ENCODE data around the gene STRIP2. TPM values are rescaled to one million over a fixed set of nuclear protein-coding genes. Genes with fewer than 3 reads are reported as not detected.
A peak's percentile ranks its signal among the peaks of the same experiment; 100 is the strongest.

STRIP2 gene
- 9.5 to 18.6 TPM (median 12.5 TPM) in 3 replicates for polyA plus RNA-seq
- 13.9 TPM for polyA plus RNA-seq (2011; ENCODE audit: low read depth)
- polyA plus RNA-seq (2011; cell fraction: cytosol; rRNA removed): 6.5 and 7.7 TPM in 2 replicates
- 21.2 and 24.3 TPM in 2 replicates for polyA plus RNA-seq (2011; cell fraction: nucleus; rRNA removed)
- 6.2 and 8.0 TPM in 2 replicates for polyA plus RNA-seq (2012; ENCODE audit: low replicate concordance)
- polyA minus RNA-seq: 13.1 to 30.0 TPM (median 18.0 TPM) in 3 replicates
- polyA minus RNA-seq (2011; cell fraction: cytosol; rRNA and poly(A)+ RNA removed): 14.2 TPM
- 11.6 and 24.7 TPM in 2 replicates for polyA minus RNA-seq (2011; cell fraction: nucleus; rRNA and poly(A)+ RNA removed)

- peak within 1 kb of the TSS; percentile 93 for H3K4me2 ChIP-seq (ENCODE audit: control insufficient read depth, extremely low read depth, insufficient read depth, low read depth, low read length)
- no peaks in the 10 kb centered on the region for H3K9me1 ChIP-seq (ENCODE audit: control insufficient read depth, extremely low read depth, insufficient read depth, low read length)
- FAIRE-seq: peak; percentile 23
- peak within 1 kb of the TSS; percentile 73 for H3K27ac ChIP-seq (ENCODE audit: control insufficient read depth, insufficient read depth, low read length)
- dilution Hi-C loops (cut with MboI; ENCODE audit: extremely low pct_ligation_motif_present, low sequenced_read_pairs): no loop called here
- peaks cover 38% of the 10 kb centered on the region for H3K4me1 ChIP-seq (ENCODE audit: control insufficient read depth, extremely low read depth, insufficient read depth, low read length)
- no peaks in the 10 kb centered on the region for H3K9me3 ChIP-seq (ENCODE audit: control insufficient read depth, low read depth, low read length)
- peaks cover 7% of the 10 kb centered on the region for H3K79me2 ChIP-seq (ENCODE audit: control insufficient read depth, insufficient read depth, low read length)
- no peaks in the 10 kb centered on the region for H3K27me3 ChIP-seq (ENCODE audit: control insufficient read depth, extremely low read depth, insufficient read depth, low read length)
- no peaks in the 10 kb centered on the region for H3K36me3 ChIP-seq (ENCODE audit: control insufficient read depth in 2 of 2, extremely low read depth in 1 of 2, insufficient read depth in 2 of 2, low read length in 2 of 2)
- H4K20me1 ChIP-seq (ENCODE audit: control insufficient read depth, extremely low read depth, insufficient read depth, low read length): no peaks in the 10 kb centered on the region
- H3K4me3 ChIP-seq (ENCODE audit: control insufficient read depth in 2 of 3, extremely low read depth in 1 of 3, insufficient read depth in 2 of 3, low read depth in 1 of 3, low read length in 3 of 3): peak within 1 kb of the TSS; percentile 68 to 89 (median 87)
- peak within 1 kb of the TSS; percentile 87 for H3K9ac ChIP-seq (ENCODE audit: control insufficient read depth, extremely low read depth, insufficient read depth, low read length)
- peak within 1 kb of the TSS; percentile 98 for H2AFZ ChIP-seq (ENCODE audit: control insufficient read depth, low read length)
- DNase-seq (ENCODE audit: low read depth, low spot score): no peak
- TF ChIP-seq EZH2 (IDR thresholded peaks at IDR 0.05; ENCODE audit: low read length): no peak
- TF ChIP-seq CTCF (optimal IDR thresholded peaks at IDR 0.05 in 1 of 3, IDR thresholded peaks at IDR 0.05 in 1 of 3, conservative IDR thresholded peaks at IDR 0.05 in 1 of 3; ENCODE audit: extremely low read depth in 1 of 3, insufficient read depth in 2 of 3, low read length in 3 of 3): peak in 2 of 3 experiments; percentile 17 to 33
These were observed at the start of gene STRIP2 for GRCh38 chr7:129433847-129434674. STRIP2 (plus strand) TSS chr7:129434432; CDS start chr7:129434473, 41 bp downstream.

GRCh38 chr7:129385116-129385515 is 49.1 kb upstream of the STRIP2 start:
- H3K4me2 ChIP-seq (ENCODE audit: control insufficient read depth, extremely low read depth, insufficient read depth, low read depth, low read length): no peak overlapping the region
- no peaks in the 10 kb centered on the region for H4K20me1 ChIP-seq (ENCODE audit: control insufficient read depth, extremely low read depth, insufficient read depth, low read length)
- DNase-seq (ENCODE audit: low read depth, low spot score) (no peak), FAIRE-seq (no peak)
- H3K79me2 ChIP-seq (ENCODE audit: control insufficient read depth, insufficient read depth, low read length): no peaks in the 10 kb centered on the region
- H2AFZ ChIP-seq (ENCODE audit: control insufficient read depth, low read length): no peak overlapping the region
- TF ChIP-seq CTCF (optimal IDR thresholded peaks at IDR 0.05 in 1 of 3, IDR thresholded peaks at IDR 0.05 in 1 of 3, conservative IDR thresholded peaks at IDR 0.05 in 1 of 3; ENCODE audit: extremely low read depth in 1 of 3, insufficient read depth in 2 of 3, low read length in 3 of 3) (no peak), EZH2 (IDR thresholded peaks at IDR 0.05; ENCODE audit: low read length) (no peak)
- peaks cover 2 to 7% of the 10 kb centered on the region in 2 experiments for H3K36me3 ChIP-seq (ENCODE audit: control insufficient read depth in 2 of 2, extremely low read depth in 1 of 2, insufficient read depth in 2 of 2, low read length in 2 of 2)
- H3K27me3 ChIP-seq (ENCODE audit: control insufficient read depth, extremely low read depth, insufficient read depth, low read length): no peaks in the 10 kb centered on the region
- no peak overlapping the region for H3K4me3 ChIP-seq (ENCODE audit: control insufficient read depth in 2 of 3, extremely low read depth in 1 of 3, insufficient read depth in 2 of 3, low read depth in 1 of 3, low read length in 3 of 3)
- H3K9me3 ChIP-seq (ENCODE audit: control insufficient read depth, low read depth, low read length): no peaks in the 10 kb centered on the region
- no peaks in the 10 kb centered on the region for H3K4me1 ChIP-seq (ENCODE audit: control insufficient read depth, extremely low read depth, insufficient read depth, low read length)
- no peak overlapping the region for H3K9ac ChIP-seq (ENCODE audit: control insufficient read depth, extremely low read depth, insufficient read depth, low read length)
- dilution Hi-C loops (cut with MboI; ENCODE audit: extremely low pct_ligation_motif_present, low sequenced_read_pairs): no loop called here
- H3K27ac ChIP-seq (ENCODE audit: control insufficient read depth, insufficient read depth, low read length): no peak overlapping the region
- no peaks in the 10 kb centered on the region for H3K9me1 ChIP-seq (ENCODE audit: control insufficient read depth, extremely low read depth, insufficient read depth, low read length)
